ENCODE results near the gene PSME3. TPM values are rescaled to one million over a fixed set of nuclear protein-coding genes. Genes with fewer than 3 reads are reported as not detected.

Gene PSME3
- total RNA-seq, 2 experiments from 2014 or later: 101 to 104 TPM

GRCh38 chr17:42891539-42892152 lies 58.4 kb downstream of the PSME3 start:
- no peak overlapping the region for H3K4me3 Mint-ChIP-seq
- CTCF ChIA-PET: no interaction called here
- no peaks in the 10 kb centered on the region for H3K36me3 Mint-ChIP-seq (ENCODE audit: low read depth)
- POLR2A ChIA-PET: no interaction called here
- no peak for DNase-seq
- no peak overlapping the region for H3K27ac Mint-ChIP-seq
- H3K9me3 Mint-ChIP-seq: no peaks in the 10 kb centered on the region
- peaks cover 23% of the 10 kb centered on the region for H3K27me3 Mint-ChIP-seq
- H3K4me1 Mint-ChIP-seq: peaks cover 3% of the 10 kb centered on the region

GRCh38 chr17:42893359-42893758 lies 60.2 kb downstream of the PSME3 start:
- Mint-ChIP-seq H3K9me3 (no peaks in the 10 kb centered on the region), H3K4me3 (no peak overlapping the region), H3K4me1 (peaks cover 3% of the 10 kb centered on the region), H3K36me3 (ENCODE audit: low read depth) (no peaks in the 10 kb centered on the region), H3K27ac (no peak overlapping the region), H3K27me3 (peaks cover 25% of the 10 kb centered on the region)
- ChIA-PET POLR2A (no interaction called here), CTCF (no interaction called here)
- DNase-seq: no peak

Other genes starting within 250 kb of the PSME3 start
- 10 to 100 TPM; 73.9 to 75.5 TPM for gene RETREG3, start 224.0 kb upstream of the PSME3 start, total RNA-seq
- 10 to 100 TPM; 53.3 to 56.3 TPM for gene TUBG1, start 223.7 kb upstream of the PSME3 start, total RNA-seq
- 1 to 10 TPM; 7.2 to 7.5 TPM for gene TUBG2, start 174.1 kb upstream of the PSME3 start, total RNA-seq
- 1 to 10 TPM; 1.8 to 3.1 TPM for gene PLEKHH3, start 156.4 kb upstream of the PSME3 start, total RNA-seq
- gene CCR10, start 151.6 kb upstream of the PSME3 start, total RNA-seq: 1 to 10 TPM in 1 of 2 experiments, under 1 TPM in 1; 0.68 to 1.1 TPM
- gene CNTNAP1, start 150.9 kb upstream of the PSME3 start, total RNA-seq: 1 to 10 TPM; 1.2 TPM
- 10 to 100 TPM; 51.9 to 55.3 TPM for gene EZH1, start 88.4 kb upstream of the PSME3 start, total RNA-seq
- gene RAMP2, start 72.2 kb upstream of the PSME3 start, total RNA-seq: not detected
- 10 to 100 TPM; 52.8 to 53.0 TPM for gene VPS25, start 59.9 kb upstream of the PSME3 start, total RNA-seq
- under 1 TPM; 0.18 to 0.20 TPM for gene WNK4, start 52.8 kb upstream of the PSME3 start, total RNA-seq
- 10 to 100 TPM; 35.1 to 37.0 TPM for gene COA3, start 34.7 kb upstream of the PSME3 start, total RNA-seq
- not detected for gene CNTD1, start 34.5 kb upstream of the PSME3 start, total RNA-seq
- gene BECN1, start 9.1 kb upstream of the PSME3 start, total RNA-seq: 10 to 100 TPM; 95.6 to 96.8 TPM
- gene AOC2, start 11.2 kb downstream of the PSME3 start, total RNA-seq: 1 to 10 TPM; 1.0 to 1.1 TPM
- under 1 TPM; 0.50 to 0.53 TPM for gene AOC3, start 17.8 kb downstream of the PSME3 start, total RNA-seq
- gene G6PC1, start 67.4 kb downstream of the PSME3 start, total RNA-seq: not detected
- gene AARSD1, start 131.1 kb downstream of the PSME3 start, total RNA-seq: 10 to 100 TPM; 27.9 to 28.5 TPM
- gene PTGES3L, start 146.7 kb downstream of the PSME3 start, total RNA-seq: under 1 TPM; 0.40 to 0.65 TPM
- 10 to 100 TPM; 17.1 to 17.3 TPM for gene RUNDC1, start 147.2 kb downstream of the PSME3 start, total RNA-seq
- 100 to 1,000 TPM; 880 to 892 TPM for gene RPL27, start 165.0 kb downstream of the PSME3 start, total RNA-seq
- gene IFI35, start 173.4 kb downstream of the PSME3 start, total RNA-seq: 100 to 1,000 TPM; 149 to 154 TPM
- gene VAT1, start 189.0 kb downstream of the PSME3 start, total RNA-seq: 10 to 100 TPM; 15.0 to 16.6 TPM
- gene RND2, start 191.8 kb downstream of the PSME3 start, total RNA-seq: not detected